Heart left ventricle (tissue), 13 donors: ENCODE measurements around the gene TCF7L2.

ENCODE experiments used
- POLR2A ChIP-seq, 2 donors: fragments of 450-650 bp; IDR thresholded peaks; one replicate each; pipeline ENCODE4 v1.6.1; 2017; ENCODE audit warnings: antibody characterized with exemption in 2 of 2, mild to moderate bottlenecking in 2 of 2, moderate library complexity in 2 of 2
- TF ChIP-seq, protein P1 (sequence below), 12 donors: fragments of 200-600 bp; sonication (generic) in 4 of 12; IDR thresholded peaks; one replicate each; pipeline versions ENCODE4 v1.5.0 to v1.8.0; 2018 to 2022; ENCODE audit warnings: antibody characterized with exemption in 12 of 12, mild to moderate bottlenecking in 5 of 12
- donor health status: ischemic (EF 13 %, LVEDD 7.1; RV severe dilation, severe dysfunction).
- donor health status: DM: no; HTN: yes; CAD: no.
- donor health status: DM: no; HTN: no; CAD: no.
- donor health status: ischemic (EF 25% LVEDD 6.9; RV normal size, moderate dysfunction).
- donor health status: ischemic (EF 25% LVEDD 5.7; RV mildly dilated, moderate dysfunction).
- donor health status: ischemic (EF 35%, LVEDD 5.7; RV mildly dilated, moderate dysfunction).
- donor health status: nonischemic (EF 11% LVEDD 7.7; RV severe dilation, severe dysfunction).
- donor health status: DM: yes; HTN: yes; CAD: no.
- donor health status: PGD.
- donor health status: ischemic (EF 29% LVEDD 5.4; RV normal size, mild dysfunction).
- donor health status: nonischemic (EF 23%, LVEDD 6.1; RV moderate dilation, normal function).

DNA sequence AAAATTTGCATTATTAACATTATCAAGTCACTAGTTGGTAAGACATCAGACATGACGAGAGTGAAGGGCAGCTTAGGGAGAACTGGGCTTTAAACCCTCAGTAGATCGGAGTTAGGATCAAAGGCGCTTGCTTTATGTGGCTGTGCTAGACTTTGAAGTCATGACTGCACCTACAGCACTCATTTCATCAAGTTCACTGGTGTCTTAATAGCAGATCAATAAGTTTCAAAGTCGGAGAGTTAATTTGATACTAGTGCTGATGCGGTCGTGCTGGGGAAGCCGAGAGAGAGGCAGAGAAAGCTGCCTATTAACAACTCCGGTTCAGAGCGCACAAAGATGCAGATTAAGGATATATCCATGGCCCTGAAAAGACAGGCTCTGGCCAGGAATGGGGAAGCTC lies 172.9 kb downstream of the TCF7L2 start:
- TF ChIP-seq, protein P1, sequence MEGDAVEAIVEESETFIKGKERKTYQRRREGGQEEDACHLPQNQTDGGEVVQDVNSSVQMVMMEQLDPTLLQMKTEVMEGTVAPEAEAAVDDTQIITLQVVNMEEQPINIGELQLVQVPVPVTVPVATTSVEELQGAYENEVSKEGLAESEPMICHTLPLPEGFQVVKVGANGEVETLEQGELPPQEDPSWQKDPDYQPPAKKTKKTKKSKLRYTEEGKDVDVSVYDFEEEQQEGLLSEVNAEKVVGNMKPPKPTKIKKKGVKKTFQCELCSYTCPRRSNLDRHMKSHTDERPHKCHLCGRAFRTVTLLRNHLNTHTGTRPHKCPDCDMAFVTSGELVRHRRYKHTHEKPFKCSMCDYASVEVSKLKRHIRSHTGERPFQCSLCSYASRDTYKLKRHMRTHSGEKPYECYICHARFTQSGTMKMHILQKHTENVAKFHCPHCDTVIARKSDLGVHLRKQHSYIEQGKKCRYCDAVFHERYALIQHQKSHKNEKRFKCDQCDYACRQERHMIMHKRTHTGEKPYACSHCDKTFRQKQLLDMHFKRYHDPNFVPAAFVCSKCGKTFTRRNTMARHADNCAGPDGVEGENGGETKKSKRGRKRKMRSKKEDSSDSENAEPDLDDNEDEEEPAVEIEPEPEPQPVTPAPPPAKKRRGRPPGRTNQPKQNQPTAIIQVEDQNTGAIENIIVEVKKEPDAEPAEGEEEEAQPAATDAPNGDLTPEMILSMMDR (IDR thresholded peaks at IDR 0.05) = no peak
- no peak for TF ChIP-seq POLR2A (IDR thresholded peaks at IDR 0.05)
